HG02678 (cell line): ENCODE measurements around the gene IRX6.

Experiments used
- ATAC-seq: cut with Tn5 transposase; IDR thresholded peaks from one replicate; pipeline ENCODE4 v1.9.1; 2021; ENCODE audit warnings: mild to moderate bottlenecking, moderate library complexity; ENCODE audit not compliant: unreplicated experiment

IRX6 gene

DNA sequence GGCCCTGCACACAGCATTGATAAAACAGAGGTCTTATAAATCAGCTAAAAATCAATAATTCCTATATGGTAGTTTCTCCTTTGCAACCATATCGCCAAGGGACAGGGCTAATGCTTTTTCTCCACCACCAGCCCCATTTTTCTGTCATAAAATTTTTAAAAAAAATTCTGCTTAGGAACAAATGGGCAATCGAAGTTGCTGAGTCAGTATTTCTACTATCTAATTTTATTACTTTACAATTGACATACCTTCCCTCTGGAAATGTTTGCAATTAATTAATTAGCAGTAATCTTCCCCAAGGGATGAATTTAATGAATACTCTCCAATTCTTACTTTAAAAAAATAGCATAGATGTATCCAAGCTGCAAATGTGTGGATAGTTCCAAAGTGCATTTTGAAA is 1.7 kb upstream of the IRX6 start:
- ATAC-seq = no peak

DNA sequence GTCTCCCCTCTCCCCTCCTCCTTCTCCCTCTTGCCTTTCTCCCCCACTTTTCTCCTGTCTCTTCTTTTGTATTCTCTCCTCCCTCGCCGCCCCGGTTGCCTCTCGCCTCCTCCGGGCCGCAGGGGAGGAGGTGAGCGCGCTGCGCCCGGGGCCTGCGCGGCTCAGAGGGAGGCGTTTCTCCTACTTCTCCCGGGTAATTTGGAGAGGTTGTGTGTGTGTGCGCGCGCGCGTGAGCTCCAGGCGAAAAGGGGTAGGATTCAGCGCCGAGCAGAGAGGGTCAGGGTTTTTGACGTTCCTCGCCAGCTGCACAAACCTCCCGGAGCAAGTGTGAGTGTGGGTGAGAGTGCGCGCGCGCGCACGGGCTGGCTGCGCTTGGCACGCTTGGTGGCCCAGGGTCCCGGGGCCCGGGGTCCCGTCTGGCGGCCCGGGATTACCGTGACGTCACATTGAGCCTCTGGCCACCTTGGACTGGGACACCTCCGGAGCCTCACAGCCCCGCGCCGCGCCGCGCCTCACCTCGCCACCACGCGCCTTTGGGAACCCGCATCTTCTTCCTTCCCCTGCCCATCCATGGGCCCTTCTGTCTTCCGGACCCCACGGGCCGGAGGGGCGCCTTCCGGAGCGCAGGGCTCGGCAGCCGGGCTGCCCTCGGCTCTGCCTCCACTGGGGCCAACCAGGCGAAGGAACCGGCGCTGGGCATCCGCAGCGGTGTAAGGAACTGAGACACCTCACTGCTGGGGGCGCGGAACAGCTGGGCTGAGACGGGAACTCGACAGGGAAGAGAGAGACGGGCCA is 479 bp downstream of the IRX6 start:
- ATAC-seq = no peak

DNA sequence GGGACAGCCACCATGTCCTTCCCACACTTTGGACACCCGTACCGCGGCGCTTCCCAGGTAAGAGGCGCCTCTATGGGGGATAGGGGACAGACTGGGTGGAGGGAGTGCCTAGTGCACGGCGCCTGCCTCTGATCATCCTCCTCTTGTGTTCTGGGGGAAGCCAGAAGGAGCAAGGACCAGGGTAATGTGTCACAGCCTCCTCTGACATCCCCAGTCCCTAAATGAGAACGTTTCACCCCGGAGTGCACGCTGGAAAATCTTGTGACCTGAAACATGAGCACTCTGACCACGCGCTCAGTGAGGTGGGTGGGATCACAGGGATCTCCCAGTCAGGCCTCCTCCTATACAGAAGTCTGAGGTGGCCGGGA is 1.1 kb downstream of the IRX6 start:
- ATAC-seq = no peak

DNA sequence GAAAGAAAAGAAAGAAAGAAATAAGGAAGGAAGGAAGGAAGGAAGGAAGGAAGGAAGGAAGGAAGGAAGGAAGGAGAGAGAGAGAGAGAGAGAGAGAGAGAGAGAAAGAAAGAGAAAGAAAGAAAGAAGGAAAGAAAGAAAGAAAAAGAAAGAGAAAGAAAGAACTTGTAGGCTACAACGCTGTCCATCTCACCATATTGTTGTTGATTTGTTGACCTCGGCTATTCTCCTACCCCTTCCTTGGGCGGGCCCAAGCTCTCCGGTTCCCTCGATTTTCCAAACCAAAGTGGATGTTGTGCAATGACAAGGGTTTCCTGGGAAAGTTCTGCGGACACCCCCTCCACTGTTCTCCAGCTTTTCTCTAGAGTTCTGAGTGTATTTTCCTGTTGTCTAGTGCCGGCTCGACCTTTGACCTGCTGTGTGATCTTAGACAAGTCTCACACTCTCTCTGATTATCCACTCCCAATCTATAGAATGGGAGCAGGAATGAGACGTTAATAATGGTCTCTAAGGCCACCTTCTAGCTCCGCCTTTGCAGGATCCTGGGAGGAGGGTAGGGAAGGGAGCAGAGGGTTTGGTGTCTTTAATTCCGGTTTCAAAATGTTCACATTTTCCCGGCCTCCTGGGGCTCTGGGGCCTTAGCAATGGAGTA is 1.6 kb downstream of the IRX6 start:
- ATAC-seq = no peak

DNA sequence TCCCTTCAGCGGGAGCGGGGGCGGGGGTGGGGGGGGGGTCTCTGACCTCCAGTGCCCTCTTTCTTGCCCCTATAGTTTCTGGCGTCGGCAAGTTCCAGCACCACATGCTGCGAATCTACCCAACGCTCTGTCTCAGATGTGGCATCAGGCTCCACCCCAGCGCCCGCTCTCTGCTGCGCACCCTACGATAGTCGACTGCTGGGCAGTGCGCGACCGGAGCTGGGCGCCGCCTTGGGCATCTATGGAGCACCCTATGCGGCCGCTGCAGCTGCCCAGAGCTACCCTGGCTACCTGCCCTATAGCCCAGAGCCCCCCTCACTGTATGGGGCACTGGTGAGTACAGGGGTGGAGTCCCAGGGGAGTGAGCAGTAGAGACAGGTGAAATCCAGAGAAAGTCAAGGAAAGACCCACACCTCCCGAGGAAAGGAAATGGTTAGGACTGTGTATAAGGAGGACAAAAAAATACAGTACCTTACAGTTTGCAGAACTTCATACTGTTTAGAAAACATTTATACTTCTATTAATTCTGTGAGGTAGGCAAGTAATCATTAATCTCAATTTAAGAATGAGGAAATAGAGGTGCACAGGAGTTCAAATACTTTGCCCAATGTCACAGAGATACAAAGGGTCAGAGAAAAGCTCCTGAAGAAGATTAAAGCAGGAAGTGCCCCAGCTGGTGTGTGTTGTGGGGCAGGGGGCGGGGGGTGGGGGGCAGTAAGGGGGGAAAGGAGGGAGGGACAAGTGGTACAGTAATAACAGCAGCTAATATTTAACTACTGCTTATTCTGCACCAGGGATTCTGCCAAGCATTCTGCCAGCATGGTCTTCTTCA is 2.5 kb downstream of the IRX6 start:
- ATAC-seq = no peak

DNA sequence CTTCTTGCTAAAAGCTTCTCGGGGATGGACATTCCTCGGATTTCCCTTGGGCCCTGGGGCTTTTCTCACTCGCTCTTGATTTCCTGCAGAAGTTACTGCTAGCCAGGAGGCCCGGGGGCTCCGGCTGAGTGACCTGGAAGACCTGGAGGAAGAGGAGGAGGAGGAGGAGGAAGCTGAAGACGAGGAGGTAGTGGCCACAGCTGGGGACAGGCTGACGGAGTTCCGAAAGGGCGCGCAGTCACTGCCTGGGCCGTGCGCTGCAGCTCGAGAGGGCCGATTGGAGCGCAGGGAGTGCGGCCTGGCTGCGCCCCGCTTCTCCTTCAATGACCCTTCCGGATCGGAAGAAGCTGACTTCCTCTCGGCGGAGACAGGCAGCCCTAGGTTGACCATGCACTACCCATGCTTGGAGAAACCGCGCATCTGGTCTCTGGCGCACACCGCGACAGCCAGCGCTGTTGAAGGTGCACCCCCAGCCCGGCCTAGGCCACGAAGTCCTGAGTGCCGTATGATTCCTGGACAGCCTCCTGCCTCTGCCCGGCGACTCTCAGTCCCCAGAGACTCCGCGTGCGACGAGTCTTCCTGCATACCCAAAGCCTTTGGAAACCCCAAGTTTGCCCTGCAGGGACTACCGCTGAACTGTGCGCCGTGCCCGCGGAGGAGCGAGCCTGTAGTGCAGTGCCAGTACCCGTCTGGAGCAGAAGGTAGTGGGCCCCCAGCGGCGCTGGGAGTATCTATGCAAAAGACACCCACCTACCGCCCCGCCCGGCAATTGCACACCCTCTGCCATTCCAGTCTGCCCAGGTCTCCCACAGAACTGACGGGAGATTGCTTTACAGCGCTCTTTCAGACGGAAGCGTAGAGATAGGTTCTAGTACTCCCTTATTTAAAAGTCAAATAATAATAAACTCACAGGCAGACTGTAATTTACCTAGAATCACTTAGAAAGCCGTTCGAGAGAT is 4.9 kb downstream of the IRX6 start:
- ATAC-seq = no peak

DNA sequence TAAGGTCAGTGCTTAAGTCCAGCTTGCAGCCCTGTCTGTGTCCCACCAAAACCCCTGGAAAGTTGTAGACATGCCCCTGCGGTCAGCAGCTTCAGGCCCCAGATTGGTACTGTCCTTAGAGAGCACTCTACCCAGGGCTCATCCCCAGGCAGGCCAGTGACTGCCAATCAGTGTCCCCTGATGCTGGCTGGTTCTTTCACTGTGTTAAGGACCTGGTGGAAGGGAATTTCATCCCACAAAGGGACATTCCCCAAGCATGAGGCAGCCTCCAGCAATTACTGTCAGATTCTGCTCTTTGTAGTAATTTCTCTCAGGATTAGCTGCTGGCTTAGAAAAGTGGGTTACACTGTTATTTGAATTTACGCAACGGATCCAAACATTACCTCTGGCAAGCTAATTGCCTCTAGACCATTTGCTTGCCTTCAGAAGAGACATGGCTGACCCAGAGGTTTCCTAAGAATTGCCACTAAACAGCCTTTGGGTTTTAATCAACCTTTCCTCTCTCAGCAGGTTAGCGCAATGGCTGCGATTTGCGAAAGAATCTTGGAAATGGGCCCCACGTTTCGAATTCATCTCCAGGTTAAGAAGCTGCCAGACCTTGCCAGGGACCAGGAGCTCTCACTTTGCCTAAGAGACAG is 5.9 kb downstream of the IRX6 start:
- ATAC-seq = no peak

DNA sequence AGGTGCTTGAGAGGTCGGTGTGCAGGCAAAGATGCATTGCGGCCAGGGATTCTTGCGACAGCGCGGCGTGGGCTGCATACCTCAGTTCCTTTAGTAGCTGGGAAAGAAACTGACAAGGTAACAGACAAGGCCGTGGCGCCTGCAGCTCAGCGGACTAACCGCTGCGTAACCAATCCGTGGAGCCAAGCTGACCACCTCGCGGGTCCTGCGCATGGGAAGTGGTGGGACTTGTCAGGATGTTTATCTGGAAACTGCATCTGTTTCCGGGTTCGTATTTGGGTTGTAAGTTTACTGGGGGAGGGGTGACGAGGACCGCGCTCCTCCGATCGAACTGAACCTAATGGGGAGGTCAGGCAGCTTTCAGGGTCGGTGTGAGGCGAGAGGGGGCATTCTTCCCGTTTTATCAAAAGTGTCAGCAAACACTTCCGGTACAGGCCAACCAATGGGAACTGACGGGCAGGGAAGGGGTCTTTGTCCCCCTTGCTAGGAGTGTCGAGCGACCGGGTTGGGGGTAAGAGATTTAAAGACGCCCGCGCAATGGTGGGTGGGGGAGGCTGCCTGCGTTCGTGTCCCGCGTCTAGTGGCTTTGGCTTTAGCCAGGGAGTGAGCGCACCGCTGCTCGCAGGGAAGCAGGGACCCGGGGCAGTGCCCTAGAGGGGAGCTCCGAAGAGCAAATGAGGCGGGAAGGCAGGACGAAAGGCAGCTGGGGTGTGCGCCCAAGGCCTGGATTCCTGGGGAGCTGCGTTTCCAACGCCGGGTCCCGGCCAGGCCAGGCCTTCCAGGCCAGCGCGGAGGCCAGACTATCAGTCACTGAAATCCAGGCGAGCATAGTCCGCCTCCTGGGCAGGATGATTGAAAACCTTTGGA is 7.0 kb downstream of the IRX6 start:
- ATAC-seq = no peak

DNA sequence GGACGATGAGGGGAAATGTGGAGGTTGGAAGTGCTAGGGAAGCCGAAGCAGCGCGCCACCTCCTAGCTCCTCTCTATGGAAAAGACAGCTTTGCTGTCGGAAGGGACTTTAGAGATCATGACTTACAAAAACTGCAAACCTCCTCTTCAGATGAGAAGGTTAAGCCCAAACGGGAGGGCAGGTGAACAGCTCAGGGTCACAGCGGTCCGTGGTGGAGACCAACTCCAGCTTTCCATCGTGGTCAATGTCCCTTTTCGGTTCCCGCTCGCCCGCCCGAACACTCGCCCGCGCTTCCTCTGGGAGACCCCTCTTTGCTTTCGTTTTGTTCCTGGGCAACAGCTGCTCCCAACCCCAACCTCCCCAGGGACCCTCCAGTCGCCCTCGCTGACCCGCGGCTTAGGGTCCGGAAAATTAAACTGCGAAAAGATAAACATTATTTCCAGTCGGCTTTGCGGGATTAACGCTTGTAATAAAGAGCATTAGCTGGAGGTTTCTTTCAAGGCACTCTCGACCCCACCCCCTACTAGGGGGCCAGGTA is 7.7 kb downstream of the IRX6 start:
- ATAC-seq = no peak

DNA sequence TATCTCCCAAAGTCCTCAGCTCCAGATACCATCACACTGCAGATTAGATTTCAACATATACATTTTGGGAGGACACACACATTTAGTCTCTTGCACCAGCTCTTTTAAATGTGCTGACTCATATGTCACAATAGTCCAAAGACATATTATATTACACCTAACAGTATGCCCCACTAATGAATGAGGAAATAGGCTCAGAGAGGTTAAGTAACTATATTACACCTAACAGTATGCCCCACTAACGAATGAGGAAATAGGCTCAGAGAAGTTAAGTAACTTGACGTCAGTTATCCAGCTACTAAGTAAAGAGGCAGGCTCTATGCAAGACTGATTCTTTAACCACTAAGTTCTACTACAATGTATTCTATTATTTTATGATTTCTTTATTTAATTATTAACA is 9.7 kb downstream of the IRX6 start:
- ATAC-seq = no peak

DNA sequence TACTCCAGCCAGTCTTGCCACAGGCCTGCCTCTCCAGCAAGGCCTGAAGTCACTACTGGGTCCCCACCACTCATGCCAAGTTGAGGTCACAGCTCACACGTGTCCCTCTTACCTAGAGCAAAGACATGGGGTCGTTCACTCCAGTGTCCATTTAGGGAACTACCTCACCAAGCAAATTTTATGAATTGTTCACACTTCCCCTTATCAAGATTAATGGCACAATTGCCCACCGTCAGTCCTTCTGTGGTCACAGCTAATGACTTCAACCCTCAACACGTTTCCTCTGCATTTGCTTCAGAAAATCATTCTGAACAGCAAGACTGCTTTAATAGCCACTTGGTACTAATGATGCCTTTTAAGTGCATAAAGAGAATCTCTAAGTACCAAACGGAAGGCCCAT is 14.6 kb downstream of the IRX6 start:
- no peak for ATAC-seq

DNA sequence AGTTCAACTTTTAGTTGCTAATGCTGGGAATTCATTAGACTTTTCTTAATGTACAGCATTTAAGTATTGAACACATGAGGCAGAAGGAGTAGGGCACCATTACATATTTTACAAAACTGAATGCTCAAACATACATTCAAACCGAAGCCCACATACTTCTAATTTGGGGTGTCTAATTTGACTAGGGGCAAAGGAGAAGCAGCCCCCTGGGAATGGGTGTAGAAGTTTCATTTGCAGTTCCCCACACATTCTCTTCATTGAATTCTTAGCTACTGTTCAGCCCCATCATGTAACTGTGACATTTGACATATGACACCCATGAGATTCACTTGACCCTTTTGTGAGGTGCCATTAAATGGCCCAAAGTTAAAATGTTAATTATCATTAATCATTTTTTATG is 16.4 kb downstream of the IRX6 start:
- ATAC-seq = no peak

DNA sequence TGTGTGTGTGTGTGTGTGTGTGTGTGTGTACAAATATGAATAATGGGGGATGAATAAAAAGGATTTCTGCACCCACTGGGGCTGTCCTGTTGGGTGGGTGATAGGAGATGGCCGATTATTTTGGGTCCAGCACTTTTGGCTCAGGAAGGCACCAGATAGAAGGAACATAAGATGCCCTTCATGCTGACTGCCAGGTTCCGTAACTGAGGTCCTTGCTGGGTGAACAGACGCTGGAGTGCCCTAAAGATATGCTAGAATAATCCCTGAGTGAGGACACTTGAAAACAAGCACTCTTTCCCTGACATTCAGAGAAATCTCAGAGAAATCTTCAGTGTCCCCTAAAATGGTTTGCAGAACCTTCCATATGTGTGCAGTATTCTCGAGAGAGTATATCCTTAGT is 17.7 kb downstream of the IRX6 start:
- ATAC-seq = no peak

DNA sequence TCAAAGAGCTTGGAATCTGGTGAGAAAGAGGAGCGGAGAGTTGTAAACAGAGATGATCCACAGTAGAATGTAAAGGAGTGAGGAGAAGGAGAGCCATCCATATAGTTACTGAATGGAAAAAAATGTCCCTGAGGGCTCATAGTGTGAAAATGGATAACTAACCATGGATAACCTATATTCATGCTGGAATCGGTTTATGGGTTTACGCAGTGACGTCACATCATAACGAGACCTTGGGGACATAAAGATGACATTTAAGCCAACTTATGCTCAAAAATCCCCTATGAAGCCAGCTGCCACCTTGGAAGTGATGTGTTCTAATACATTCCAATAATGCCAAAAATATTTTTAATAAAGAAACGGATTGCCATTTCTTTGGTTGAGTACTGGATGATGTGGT is 22.5 kb downstream of the IRX6 start:
- ATAC-seq = no peak

DNA sequence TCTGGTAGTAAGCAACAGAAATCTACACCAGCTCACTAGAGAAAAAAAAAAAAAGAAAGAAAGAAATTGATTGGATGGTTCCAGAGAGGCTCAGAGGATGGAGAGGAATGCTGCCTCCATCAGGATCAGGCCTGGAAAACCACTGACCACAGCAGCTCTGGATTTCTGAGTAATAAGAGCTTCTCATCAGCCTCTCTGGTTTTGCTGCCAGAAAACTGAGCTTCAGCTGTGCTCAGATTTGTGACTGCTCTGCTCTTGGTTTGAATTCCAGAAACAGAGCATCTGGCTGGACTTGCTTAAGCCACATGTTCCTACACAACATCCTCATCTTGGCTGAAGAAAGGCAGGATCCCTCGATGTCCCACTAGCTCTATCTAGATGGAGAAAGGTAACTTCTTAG is 25.9 kb downstream of the IRX6 start:
- ATAC-seq = no peak

DNA sequence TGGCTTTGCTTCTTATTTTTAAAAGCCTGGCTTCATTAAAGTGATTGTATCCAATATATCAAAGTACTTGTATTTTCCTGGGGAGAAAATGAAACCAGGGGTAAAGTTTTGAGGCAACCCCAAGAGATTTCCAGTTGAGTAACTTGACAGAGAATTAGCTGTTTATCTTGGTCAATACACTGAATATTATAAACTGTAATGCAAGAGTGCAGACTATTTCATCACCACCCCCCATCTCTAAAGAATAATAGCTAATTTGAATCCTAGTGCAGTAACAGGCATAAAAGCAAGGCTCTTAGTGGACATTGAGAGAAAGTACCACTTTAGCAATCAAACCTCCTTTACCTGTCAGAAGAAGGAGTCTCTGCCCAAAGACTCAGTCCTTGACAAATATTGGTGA is 27.0 kb downstream of the IRX6 start:
- no peak for ATAC-seq

DNA sequence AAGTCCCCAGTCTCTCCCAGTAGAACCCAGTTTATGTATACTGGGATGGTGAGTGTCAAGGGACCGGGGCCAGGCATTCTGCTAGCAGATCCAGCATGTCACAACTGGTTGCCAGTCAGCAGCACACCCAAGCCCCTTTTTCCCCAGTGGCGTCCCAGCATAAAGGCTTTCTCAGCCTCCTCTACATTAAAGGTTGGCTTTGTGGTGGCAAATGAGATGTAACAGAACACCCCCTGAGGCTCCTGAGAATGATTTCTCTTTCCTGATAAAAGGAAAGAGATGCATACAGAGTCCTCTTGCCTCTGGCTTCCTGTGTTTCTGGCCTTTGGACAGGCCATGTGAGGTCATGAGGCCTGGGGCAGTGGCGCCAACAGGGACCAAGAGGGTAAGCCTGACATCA is 27.9 kb downstream of the IRX6 start:
- no peak for ATAC-seq

DNA sequence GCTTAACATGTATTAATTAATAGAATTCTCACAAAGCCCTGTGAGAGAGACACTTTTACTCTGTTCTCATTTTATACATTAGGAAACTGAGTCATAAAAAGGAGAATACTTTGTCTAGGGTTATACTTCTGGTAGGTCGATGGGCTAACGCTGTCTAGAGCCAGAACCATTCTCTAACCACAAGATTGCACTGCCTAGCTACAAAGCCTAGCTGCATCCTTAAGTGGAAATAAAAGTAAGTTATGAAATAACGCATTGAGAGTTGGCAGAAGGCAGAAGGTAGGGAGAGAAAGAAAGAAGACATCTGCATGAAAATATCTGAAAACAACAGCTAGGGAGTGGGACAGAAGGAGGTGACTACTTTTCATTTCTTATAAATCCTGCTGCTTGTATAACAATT is 33.2 kb downstream of the IRX6 start:
- ATAC-seq = no peak

DNA sequence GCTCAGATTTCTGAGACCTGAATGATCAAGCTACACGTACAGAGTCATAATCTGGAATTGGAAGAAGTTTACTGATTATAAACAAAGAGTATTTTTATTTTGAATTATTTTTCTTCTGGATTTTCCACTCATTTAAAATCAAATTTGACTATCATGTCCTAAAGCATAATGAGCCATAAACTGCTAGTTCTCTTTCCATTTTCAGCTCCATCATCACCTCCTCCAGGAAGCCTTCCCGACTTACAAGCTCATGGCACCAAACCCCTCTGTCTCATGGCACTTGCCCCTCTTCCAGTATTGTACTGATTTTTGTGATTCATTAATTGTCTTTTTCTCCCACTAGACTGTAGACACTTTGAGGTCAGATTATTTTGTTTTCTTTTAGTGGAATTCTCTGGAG is 35.9 kb downstream of the IRX6 start:
- ATAC-seq = no peak
